IPS DF 6.9 (cell line): ENCODE results near the gene KLHL18.

Source experiments
- DNase-seq: peaks from one replicate; pipeline ENCODE4 v3.0.0-alpha.2; 2013; ENCODE audit warnings: low read depth, low spot score
- H3K27ac ChIP-seq: one replicate; pipeline ENCODE4 v1.5.1; 2013; ENCODE audit warnings: low read length, control low read depth
- H3K27me3 ChIP-seq: 2 replicates; pipeline ENCODE4 v1.6.1; 2013; ENCODE audit warnings: mild to moderate bottlenecking, low read length; ENCODE audit not compliant: control insufficient read depth, insufficient read depth
- H3K36me3 ChIP-seq: 2 replicates; pipeline ENCODE4 v1.6.1; 2013; ENCODE audit warnings: low read length; ENCODE audit not compliant: control insufficient read depth, insufficient read depth
- H3K4me1 ChIP-seq: 2 replicates; pipeline ENCODE4 v1.6.1; 2013; ENCODE audit warnings: low read length; ENCODE audit not compliant: control insufficient read depth, insufficient read depth
- H3K4me3 ChIP-seq: 2 replicates; pipeline ENCODE4 v1.5.1; 2013; ENCODE audit warnings: mild to moderate bottlenecking, low read length
- H3K9me3 ChIP-seq: 2 replicates; pipeline ENCODE4 v1.6.1; 2013; ENCODE audit warnings: low read length, inconsistent platforms; ENCODE audit not compliant: control insufficient read depth, insufficient read depth
- WGBS: extraction: QIAGEN DNeasy Blood & Tissue Kit; methylation state at CpG from one replicate; pipeline ENCODE4 v1.1.7; 2013; ENCODE audit warnings: mixed read lengths, missing lambda C conversion rate; ENCODE audit not compliant: insufficient read length, insufficient coverage; 5-methylcytosine and 5-hydroxymethylcytosine counted together

Gene KLHL18

GRCh38 chr3:47340866-47341265 lies 58.1 kb downstream of the KLHL18 start:
- no CpG with 5 or more reads among the region's 2 CpGs for WGBS
- no peaks in the 10 kb centered on the region for H3K9me3 ChIP-seq

GRCh38 chr3:47342151-47342550 lies 59.4 kb downstream of the KLHL18 start:
- Histone ChIP-seq H3K36me3 (peaks cover 14% of the 10 kb centered on the region), H3K4me1 (no peaks in the 10 kb centered on the region), H3K4me3 (no peak overlapping the region), H3K9me3 (no peaks in the 10 kb centered on the region), H3K27ac (no peak overlapping the region), H3K27me3 (no peaks in the 10 kb centered on the region)
- no peak for DNase-seq
- WGBS: no CpG with 5 or more reads among the region's 2 CpGs

More at GRCh38 chr3:47340866-47341265, 58.1 kb downstream of the KLHL18 start:
- H3K36me3 ChIP-seq: peaks cover 19% of the 10 kb centered on the region
- H3K27me3 ChIP-seq: no peaks in the 10 kb centered on the region
- H3K4me3 ChIP-seq: no peak overlapping the region
- H3K27ac ChIP-seq: no peak overlapping the region
- DNase-seq: no peak
- no peaks in the 10 kb centered on the region for H3K4me1 ChIP-seq

- Histone ChIP-seq H3K27ac (no peak overlapping the region), H3K36me3 (peaks cover 11% of the 10 kb centered on the region), H3K27me3 (no peaks in the 10 kb centered on the region), H3K4me1 (no peaks in the 10 kb centered on the region), H3K4me3 (no peak overlapping the region), H3K9me3 (no peaks in the 10 kb centered on the region)
- DNase-seq: no peak
Observed at GRCh38 chr3:47342812-47343211, 60.1 kb downstream of the KLHL18 start.

GRCh38 chr3:47343471-47343971 lies 60.8 kb downstream of the KLHL18 start:
- H3K27ac ChIP-seq: no peak overlapping the region
- no peak for DNase-seq
- no CpG with 5 or more reads among the region's 17 CpGs for WGBS
- H3K36me3 ChIP-seq: peaks cover 11% of the 10 kb centered on the region
- no peaks in the 10 kb centered on the region for H3K27me3 ChIP-seq
- no peaks in the 10 kb centered on the region for H3K4me1 ChIP-seq
- no peak overlapping the region for H3K4me3 ChIP-seq
- H3K9me3 ChIP-seq: no peaks in the 10 kb centered on the region

- Histone ChIP-seq H3K27ac (no peak overlapping the region), H3K4me3 (no peak overlapping the region), H3K36me3 (peaks cover 11% of the 10 kb centered on the region), H3K4me1 (no peaks in the 10 kb centered on the region), H3K9me3 (no peaks in the 10 kb centered on the region), H3K27me3 (no peaks in the 10 kb centered on the region)
- no CpG with 5 or more reads among the region's 6 CpGs for WGBS
- DNase-seq: no peak
Observed at GRCh38 chr3:47344971-47345370, 62.2 kb downstream of the KLHL18 start.

- Histone ChIP-seq H3K9me3 (no peaks in the 10 kb centered on the region), H3K27me3 (no peaks in the 10 kb centered on the region), H3K36me3 (peaks cover 9% of the 10 kb centered on the region), H3K4me3 (no peak overlapping the region), H3K27ac (no peak overlapping the region), H3K4me1 (no peaks in the 10 kb centered on the region)
- no peak for DNase-seq
- WGBS: no CpG with 5 or more reads among the region's 4 CpGs
Observed at GRCh38 chr3:47347217-47347801, 64.6 kb downstream of the KLHL18 start.

- peaks cover 6% of the 10 kb centered on the region for H3K36me3 ChIP-seq
- no peaks in the 10 kb centered on the region for H3K9me3 ChIP-seq
- no peaks in the 10 kb centered on the region for H3K27me3 ChIP-seq
- DNase-seq: no peak
- H3K27ac ChIP-seq: no peak overlapping the region
- H3K4me1 ChIP-seq: no peaks in the 10 kb centered on the region
- WGBS: no CpG with 5 or more reads among the region's 5 CpGs
- no peak overlapping the region for H3K4me3 ChIP-seq
Observed at GRCh38 chr3:47348411-47349154, 65.8 kb downstream of the KLHL18 start.

GRCh38 chr3:47355010-47355409 lies 72.3 kb downstream of the KLHL18 start:
- Histone ChIP-seq H3K27ac (no peak overlapping the region), H3K36me3 (no peaks in the 10 kb centered on the region), H3K4me3 (no peak overlapping the region), H3K27me3 (no peaks in the 10 kb centered on the region), H3K9me3 (0 out of 2 replicates have a peak, but pooled peaks cover 4% of the 10 kb centered on the region), H3K4me1 (no peaks in the 10 kb centered on the region)
- DNase-seq: no peak
- no CpG with 5 or more reads among the region's 3 CpGs for WGBS

GRCh38 chr3:47356201-47356600 lies 73.5 kb downstream of the KLHL18 start:
- Histone ChIP-seq H3K9me3 (0 out of 2 replicates have a peak, but pooled peaks cover 4% of the 10 kb centered on the region), H3K27me3 (no peaks in the 10 kb centered on the region)
- WGBS: no CpG with 5 or more reads among the region's 31 CpGs

GRCh38 chr3:47359323-47359722 lies 76.6 kb downstream of the KLHL18 start:
- no CpG with 5 or more reads among the region's 1 CpG for WGBS
- Histone ChIP-seq H3K4me1 (no peaks in the 10 kb centered on the region), H3K4me3 (no peak overlapping the region), H3K27ac (no peak overlapping the region), H3K9me3 (0 out of 2 replicates have a peak, but pooled peaks cover 4% of the 10 kb centered on the region), H3K27me3 (no peaks in the 10 kb centered on the region), H3K36me3 (no peaks in the 10 kb centered on the region)
- no peak for DNase-seq

More at GRCh38 chr3:47356201-47356600, 73.5 kb downstream of the KLHL18 start:
- Histone ChIP-seq H3K4me1 (no peaks in the 10 kb centered on the region), H3K27ac (no peak overlapping the region), H3K4me3 (no peak overlapping the region), H3K36me3 (no peaks in the 10 kb centered on the region)
- no peak for DNase-seq
